Raji (cell line): ENCODE results near the gene ELP2.
A peak's percentile ranks its signal among the peaks of the same experiment; 100 is the strongest.

ENCODE experiments used
- POLR2A ChIP-seq: IDR thresholded peaks from 2 replicates; pipeline ENCODE4 v1.6.1; 2011; ENCODE audit warnings: low read depth, low read length, control low read depth; ENCODE audit not compliant: insufficient read depth

ELP2 gene, protein sequence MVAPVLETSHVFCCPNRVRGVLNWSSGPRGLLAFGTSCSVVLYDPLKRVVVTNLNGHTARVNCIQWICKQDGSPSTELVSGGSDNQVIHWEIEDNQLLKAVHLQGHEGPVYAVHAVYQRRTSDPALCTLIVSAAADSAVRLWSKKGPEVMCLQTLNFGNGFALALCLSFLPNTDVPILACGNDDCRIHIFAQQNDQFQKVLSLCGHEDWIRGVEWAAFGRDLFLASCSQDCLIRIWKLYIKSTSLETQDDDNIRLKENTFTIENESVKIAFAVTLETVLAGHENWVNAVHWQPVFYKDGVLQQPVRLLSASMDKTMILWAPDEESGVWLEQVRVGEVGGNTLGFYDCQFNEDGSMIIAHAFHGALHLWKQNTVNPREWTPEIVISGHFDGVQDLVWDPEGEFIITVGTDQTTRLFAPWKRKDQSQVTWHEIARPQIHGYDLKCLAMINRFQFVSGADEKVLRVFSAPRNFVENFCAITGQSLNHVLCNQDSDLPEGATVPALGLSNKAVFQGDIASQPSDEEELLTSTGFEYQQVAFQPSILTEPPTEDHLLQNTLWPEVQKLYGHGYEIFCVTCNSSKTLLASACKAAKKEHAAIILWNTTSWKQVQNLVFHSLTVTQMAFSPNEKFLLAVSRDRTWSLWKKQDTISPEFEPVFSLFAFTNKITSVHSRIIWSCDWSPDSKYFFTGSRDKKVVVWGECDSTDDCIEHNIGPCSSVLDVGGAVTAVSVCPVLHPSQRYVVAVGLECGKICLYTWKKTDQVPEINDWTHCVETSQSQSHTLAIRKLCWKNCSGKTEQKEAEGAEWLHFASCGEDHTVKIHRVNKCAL

GRCh38 chr18:36129300-36130038 lies at the start of gene ELP2, which contains the start of gene SLC39A6:
ELP2 (plus strand) TSS chr18:36129899; CDS start chr18:36129934, 35 bp downstream.
SLC39A6 (minus strand) TSS chr18:36129340; CDS start chr18:36127007, 2,333 bp downstream.
- TF ChIP-seq POLR2A: peak; percentile 95

- no peak for TF ChIP-seq POLR2A
Measured at GRCh38 chr18:36083729-36084128, 46.0 kb upstream of the ELP2 start.

DNA sequence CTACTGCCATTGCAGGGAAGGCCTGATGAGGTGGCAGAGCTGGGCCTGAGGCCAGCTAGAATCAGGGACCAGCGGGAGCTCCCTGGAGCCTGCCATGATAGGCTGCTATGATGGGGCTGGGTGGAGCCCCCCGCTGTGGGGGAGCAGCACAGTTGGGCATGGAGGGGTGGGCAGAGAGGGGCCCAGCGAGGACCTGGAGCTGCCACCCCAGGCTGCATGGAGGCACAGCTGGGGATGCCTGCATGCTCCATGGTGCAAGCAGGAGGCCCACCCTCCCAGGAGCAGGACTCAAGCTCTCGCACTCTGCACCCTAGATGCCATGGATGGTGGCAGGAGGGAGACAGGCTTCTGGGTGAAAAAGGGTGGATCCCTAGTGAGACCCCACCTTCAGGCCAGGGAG lies 44.5 kb upstream of the ELP2 start:
- TF ChIP-seq POLR2A: no peak

DNA sequence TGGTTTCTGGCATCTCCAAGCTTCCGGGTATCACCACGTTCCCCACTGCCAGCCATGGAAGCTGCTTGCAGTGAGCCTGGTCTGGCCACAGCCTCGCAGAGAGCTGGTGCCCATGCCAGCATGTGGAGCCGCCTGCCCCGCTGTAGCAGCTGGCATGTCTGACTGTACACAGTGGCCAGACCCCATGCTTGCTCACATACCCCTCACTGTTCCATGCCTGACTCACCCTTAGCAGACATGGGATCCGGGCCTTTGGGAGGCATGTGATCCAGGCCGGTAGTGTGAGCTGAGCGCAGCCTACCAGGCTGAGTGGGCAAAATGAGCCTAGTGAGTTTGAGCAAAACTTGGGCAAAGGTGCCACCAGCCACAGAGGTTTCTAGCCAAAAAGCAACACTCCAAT lies 43.5 kb upstream of the ELP2 start:
- no peak for TF ChIP-seq POLR2A

DNA sequence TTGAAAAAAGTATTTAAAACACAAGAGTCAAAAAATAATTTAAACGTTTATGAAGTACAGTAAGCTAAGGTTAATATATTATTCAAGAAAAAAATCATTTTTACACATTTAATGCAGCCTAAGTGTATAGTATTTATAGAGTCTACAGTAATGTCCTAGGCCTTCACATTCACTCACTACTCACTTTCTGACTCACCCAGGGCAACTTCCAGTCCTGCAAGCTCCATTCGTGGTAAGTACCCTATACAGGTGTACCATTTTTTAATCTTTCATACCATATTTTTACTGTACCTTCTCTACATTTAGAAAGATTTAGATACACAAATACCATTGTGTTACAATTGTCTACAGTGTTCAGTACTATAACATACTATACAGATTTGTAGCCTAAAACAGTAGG lies 41.4 kb upstream of the ELP2 start:
- no peak for TF ChIP-seq POLR2A

GRCh38 chr18:36089001-36089400 lies 40.7 kb upstream of the ELP2 start:
- no peak for TF ChIP-seq POLR2A

GRCh38 chr18:36094431-36094830 lies 35.3 kb upstream of the ELP2 start:
- no peak for TF ChIP-seq POLR2A

DNA sequence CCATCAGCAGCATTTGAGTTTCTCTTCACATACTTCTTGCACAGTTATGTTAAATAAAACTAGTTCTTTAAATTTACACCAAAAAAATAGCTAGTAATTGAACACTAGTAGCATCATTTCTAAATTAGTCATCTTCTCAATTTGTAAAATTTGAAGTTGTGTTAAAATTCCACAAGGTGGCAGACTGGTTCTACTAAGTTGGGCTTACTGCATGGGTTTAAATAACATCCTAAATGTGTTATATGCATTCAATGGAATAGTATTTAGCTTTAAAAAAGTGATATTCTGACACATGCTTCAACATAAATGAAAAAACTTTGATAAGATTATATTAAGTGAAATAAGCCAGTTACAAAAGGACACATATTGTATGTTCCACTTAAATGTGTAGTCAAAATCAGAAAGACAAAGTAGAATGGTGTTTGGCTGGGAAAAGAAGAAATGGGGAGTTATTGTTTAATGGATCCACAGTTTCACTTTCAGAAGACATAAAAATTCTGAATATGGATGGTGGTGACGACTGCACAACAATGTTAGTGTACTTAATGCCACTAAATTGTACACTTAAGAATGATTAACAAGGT lies 33.7 kb upstream of the ELP2 start:
- TF ChIP-seq POLR2A: no peak

DNA sequence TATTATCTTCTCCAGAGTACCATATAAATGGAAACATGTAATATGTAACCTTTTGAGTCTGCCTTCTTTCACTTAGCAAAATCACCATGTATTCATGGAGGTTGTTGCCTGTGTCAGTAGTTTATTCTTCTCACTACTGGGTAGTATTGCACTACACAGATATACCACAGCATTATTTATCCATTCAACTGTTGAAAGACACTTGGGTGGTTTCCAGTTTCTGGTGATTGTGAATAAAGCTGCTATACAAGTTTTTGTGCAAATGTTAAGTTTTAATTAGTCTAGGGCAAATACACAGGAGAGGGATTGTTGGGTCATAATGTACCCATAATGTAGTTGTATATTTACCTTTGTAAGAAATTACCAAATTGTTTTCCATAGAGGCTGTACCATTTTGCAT lies 32.7 kb upstream of the ELP2 start:
- no peak for TF ChIP-seq POLR2A

- TF ChIP-seq POLR2A: no peak
Measured at GRCh38 chr18:36099311-36099710, 30.4 kb upstream of the ELP2 start.

DNA sequence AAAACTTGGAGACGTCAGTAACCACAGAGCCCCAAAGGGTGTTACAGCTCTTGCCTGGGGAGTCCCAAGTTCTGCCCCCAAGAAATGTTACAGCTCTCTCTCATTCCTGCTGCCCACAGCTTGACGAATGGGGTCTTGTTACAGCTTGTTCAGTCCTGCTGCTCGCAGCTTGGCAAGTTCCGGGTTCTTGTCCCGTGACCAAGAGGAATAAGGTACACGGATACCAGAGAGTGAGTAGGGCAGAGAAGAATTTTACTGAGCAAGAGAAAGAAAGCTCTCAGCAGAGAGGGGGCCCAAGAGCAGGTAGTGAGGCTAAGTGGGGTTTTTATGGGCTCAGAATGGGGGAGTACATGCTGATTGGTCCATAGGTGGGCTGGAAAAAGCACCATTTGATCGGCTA lies 27.8 kb upstream of the ELP2 start:
- no peak for TF ChIP-seq POLR2A

- no peak for TF ChIP-seq POLR2A
Measured at GRCh38 chr18:36104749-36105148, 24.9 kb upstream of the ELP2 start.

DNA sequence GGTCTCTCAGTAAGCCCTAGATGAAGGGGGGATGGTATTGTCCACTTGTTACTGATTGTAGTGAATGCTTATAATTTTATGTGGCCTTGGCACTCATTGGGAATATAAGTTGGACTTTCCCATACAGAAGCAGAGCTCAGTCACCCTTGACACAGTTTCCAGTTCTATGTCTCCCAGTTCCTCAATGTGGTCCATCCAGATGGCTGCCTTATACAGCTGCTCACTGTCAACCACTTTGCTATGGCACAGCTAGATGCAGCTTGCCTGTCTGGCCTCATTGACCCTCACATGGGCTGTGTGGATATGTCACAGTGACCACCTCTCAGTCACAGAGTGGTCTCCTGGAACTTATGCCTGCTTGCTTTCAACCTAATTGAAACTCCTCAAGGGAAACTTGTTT lies 22.2 kb upstream of the ELP2 start:
- TF ChIP-seq POLR2A: no peak

GRCh38 chr18:36108196-36108595 lies 21.5 kb upstream of the ELP2 start:
- TF ChIP-seq POLR2A: no peak

GRCh38 chr18:36108601-36109000 lies 21.1 kb upstream of the ELP2 start:
- TF ChIP-seq POLR2A: no peak
